HG03097 (cell line): Measurements from ENCODE around the gene HNRNPCL2.
"Not testable (repeated sequence)": the region's sequence is repeated elsewhere in the genome, so short reads cannot be mapped to it uniquely, and the experiment has no call there.

Source experiments
- ATAC-seq: cut with Tn5 transposase; IDR thresholded peaks from one replicate; pipeline ENCODE4 v1.9.1; 2021; ENCODE audit not compliant: unreplicated experiment, low FRiP score

Gene HNRNPCL2

DNA sequence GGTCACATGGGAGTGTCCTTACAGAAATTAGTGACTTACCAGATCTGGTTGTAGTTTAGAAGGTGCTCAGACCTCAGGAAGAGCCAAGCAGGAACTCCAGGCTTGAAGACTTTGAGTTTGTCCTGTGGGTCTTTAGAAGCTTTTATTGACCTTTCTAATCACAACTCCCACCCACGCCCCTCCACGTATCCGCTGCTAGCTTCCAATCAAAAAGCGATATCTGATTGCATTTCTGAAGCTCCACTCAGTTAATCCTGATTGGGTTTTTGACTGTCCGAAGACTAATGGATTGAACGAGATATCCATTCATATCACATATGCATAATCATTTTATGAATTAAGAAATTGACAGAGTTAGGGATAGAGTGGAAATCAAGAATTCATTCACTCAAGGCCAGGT is at the start of gene HNRNPCL2:
TSS of gene HNRNPCL2 (minus strand) at position 101 of the 400 bp plus-strand sequence. CDS start 454 bp downstream, outside the sequence.
- not testable (repeated sequence) for ATAC-seq

DNA sequence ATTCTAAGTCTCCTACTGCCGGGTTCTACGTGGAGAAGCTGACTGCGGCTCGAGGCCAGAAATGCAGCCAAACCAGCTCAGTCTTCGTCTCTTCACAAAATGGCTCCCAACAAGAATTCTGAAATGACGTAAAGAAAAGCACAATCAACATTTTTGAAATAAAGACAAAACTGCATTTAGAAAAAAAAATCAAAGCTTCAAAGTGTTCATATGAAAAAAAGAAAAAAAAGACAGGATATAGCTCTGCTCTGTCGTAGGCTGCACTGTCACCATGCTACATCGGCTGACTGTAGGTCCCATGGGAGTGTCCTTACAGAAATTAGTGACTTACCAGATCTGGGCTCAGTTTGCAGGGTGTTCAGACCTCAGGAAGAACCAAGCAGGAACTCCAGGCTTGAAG is 48.9 kb upstream of the HNRNPCL2 start, which contains the start of gene HNRNPCL4:
TSS of gene HNRNPCL4 (minus strand) at position 101 of the 400 bp plus-strand sequence. CDS start 164 bp downstream, outside the sequence.
- ATAC-seq, result not testable (repeated sequence)

DNA sequence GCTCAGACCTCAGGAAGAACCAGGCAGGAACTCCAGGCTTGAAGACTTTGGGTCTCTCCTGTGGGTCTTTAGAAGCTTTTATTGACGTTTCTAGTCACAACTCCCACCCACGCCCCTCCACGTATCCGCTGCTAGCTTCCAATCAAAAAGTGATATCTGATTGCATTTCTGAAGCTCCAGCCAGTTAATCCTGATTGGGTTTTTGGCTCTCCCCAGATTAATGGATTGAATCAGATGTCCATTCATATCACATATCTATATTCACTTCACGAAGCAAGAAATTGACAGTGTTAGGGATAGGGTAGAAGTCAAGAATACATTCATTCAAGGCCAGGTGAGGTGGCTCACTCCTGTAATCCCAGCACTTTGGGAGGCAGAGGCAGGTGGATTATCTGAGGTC is 39.3 kb upstream of the HNRNPCL2 start, which contains the start of gene PRAMEF26:
TSS of gene PRAMEF26 (minus strand) at position 101 of the 400 bp plus-strand sequence. CDS start 2,914 bp downstream, outside the sequence.
- ATAC-seq, result not testable (repeated sequence)

DNA sequence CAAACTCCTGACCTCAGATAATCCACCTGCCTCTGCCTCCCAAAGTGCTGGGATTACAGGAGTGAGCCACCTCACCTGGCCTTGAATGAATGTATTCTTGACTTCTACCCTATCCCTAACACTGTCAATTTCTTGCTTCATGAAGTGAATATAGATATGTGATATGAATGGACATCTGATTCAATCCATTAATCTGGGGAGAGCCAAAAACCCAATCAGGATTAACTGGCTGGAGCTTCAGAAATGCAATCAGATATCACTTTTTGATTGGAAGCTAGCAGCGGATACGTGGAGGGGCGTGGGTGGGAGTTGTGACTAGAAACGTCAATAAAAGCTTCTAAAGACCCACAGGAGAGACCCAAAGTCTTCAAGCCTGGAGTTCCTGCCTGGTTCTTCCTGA is 46.2 kb downstream of the HNRNPCL2 start, which contains the start of gene PRAMEF25:
TSS of gene PRAMEF25 (plus strand) at position 301 of the 400 bp plus-strand sequence. CDS start 2,920 bp downstream, outside the sequence.
- not testable (repeated sequence) for ATAC-seq
